Fibroblast of mammary gland (primary cell): ENCODE data around the gene KCNK5.

Experiments
- DNase-seq: peaks from one replicate; pipeline ENCODE4 v3.0.0-alpha.2; 2010; ENCODE audit warnings: low read depth
- H3K4me3 ChIP-seq: 2 replicates; pipeline ENCODE4 v1.5.1; 2011; ENCODE audit warnings: low read depth, mild to moderate bottlenecking, low read length, moderate library complexity; ENCODE audit not compliant: control insufficient read depth
- CTCF ChIP-seq: conservative IDR thresholded peaks from 2 replicates; pipeline ENCODE4 v1.5.1; 2011; ENCODE audit warnings: low read depth, low read length, inconsistent platforms; ENCODE audit not compliant: control insufficient read depth, insufficient read depth

Gene KCNK5

GRCh38 chr6:39225543-39225942 lies 3.7 kb downstream of the KCNK5 start:
- no peak for DNase-seq
- no peak overlapping the region for H3K4me3 ChIP-seq
- TF ChIP-seq CTCF, result no peak

- H3K4me3 ChIP-seq, result no peak overlapping the region
- TF ChIP-seq CTCF, result no peak
- DNase-seq, result no peak
These were observed 4.6 kb downstream of the KCNK5 start for GRCh38 chr6:39224523-39225182.

DNA sequence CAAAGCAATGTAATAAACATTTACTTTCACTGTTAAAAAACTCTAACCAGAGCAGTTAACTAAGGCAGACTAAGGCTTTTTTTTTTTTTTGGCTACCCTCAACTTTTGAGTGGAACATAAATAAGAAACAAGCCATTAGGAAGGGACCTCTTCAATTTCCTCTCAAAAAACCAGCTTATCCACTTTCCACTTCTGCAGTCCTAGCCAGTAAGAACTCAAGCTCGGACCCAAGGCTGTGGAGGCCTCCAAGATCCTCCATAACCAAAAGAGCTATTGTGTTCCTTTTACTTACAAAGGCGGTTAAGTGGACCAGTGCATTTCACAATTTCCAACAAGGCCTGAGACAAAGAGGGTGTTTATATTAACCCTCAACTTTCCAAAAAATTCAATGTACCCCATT lies 5.3 kb downstream of the KCNK5 start:
- no peak overlapping the region for H3K4me3 ChIP-seq

DNA sequence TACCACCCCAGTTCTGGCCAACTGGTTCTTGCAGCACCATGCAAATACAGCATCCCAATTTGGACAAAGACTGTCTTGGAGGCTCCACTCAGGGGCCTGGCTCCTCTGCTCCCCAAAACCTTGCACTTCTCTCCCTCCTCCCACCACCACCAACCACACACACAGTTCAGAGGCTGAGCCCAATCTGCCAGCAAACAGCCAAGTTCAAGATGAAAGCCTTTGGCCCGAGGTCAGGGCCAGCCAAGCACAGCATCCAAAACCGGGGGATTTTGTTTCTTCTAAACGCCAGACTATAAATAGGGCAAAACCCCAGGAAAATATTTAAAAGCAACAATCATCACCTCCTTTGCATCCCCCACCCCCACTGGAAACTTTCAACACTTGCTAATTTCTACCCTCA lies 5.7 kb downstream of the KCNK5 start:
- no peak for TF ChIP-seq CTCF
- DNase-seq, result no peak
- H3K4me3 ChIP-seq, result no peak overlapping the region

More for the DNA sequence above, 5.3 kb downstream of the KCNK5 start:
- no peak for TF ChIP-seq CTCF
- DNase-seq, result no peak

- no peak for TF ChIP-seq CTCF
- no peak overlapping the region for H3K4me3 ChIP-seq
- no peak for DNase-seq
These were observed 6.2 kb downstream of the KCNK5 start for GRCh38 chr6:39223061-39223460.

DNA sequence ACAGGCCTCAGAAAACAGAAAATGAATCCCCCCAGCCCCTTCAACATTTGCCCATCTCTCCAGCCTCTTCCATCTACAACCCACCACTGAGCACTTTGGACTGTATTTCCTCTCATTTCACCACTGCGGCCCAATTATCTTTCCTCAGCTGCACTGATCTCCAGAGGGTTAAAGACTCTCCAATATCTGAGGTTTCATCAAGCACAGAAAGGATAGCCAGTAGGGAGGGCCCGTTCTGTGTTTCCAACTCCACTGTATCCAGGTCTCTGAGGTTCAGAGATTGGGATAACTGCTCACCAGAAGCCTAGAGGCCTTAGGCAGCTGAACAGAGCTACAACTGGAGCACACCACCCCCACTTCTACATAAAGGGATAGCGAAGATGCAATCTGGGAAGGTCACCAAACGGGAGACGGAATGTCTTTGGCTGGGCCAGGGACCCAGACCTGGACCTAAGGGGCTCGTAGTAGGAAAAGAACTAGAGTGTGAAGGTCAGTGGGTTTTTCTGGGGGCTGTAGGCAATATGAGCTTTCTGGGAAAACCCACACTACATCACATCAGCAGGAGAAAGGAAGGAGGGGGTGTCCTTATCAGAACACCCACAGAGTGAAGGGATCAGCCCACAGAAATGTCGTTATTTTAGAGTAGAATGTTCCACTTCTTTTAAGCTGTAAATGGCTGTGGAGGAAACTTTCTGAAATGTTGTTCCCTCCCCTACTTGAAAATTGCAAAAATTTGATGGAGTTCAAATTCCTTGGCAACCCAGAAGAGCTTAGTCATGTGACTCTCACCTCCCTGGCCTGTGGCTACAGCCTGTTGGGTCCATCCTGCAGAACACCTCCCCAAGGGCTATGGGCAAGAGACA lies 7.3 kb downstream of the KCNK5 start:
- H3K4me3 ChIP-seq, result no peak overlapping the region
- DNase-seq, result no peak
- TF ChIP-seq CTCF, result no peak
